Ascending aorta (tissue), 2 donors: ENCODE data around the gene REEP6. TPM values are rescaled to one million over a fixed set of nuclear protein-coding genes. Genes with fewer than 3 reads are reported as not detected.
"Not testable (repeated sequence)": the region's sequence is repeated elsewhere in the genome, so short reads cannot be mapped to it uniquely, and the experiment has no call there.

ENCODE experiments used
- DNase-seq, 2 donors: peaks; one replicate each; pipeline ENCODE4 v3.0.0-alpha.2; 2019; ENCODE audit warnings: low spot score in 2 of 2
- H3K27ac ChIP-seq, 2 donors: fragments of 200-600 bp; sonication (generic); one replicate each; pipeline ENCODE4 v1.5.1; 2016 to 2017; ENCODE audit warnings: mild to moderate bottlenecking in 1 of 2
- H3K27me3 ChIP-seq: fragments of 200-600 bp; sonication (generic); one replicate; pipeline ENCODE4 v1.5.1; 2017
- H3K36me3 ChIP-seq, 2 donors: fragments of 200-600 bp; sonication (generic); one replicate each; pipeline ENCODE4 v1.5.1; 2016
- H3K4me1 ChIP-seq, 2 donors: fragments of 200-600 bp; sonication (generic); one replicate each; pipeline ENCODE4 v1.5.1; 2016 to 2017; ENCODE audit warnings: mild to moderate bottlenecking in 1 of 2
- H3K4me3 ChIP-seq, 2 donors: fragments of 200-600 bp; sonication (generic); one replicate each; pipeline ENCODE4 v1.5.1; 2016 to 2017; ENCODE audit warnings: mild to moderate bottlenecking in 1 of 2
- H3K9me3 ChIP-seq, 2 donors: fragments of 200-600 bp; sonication (generic); one replicate each; pipeline ENCODE4 v1.5.1; 2016
- intact Hi-C: fragments of 100-400 bp; cut with DNase I; formaldehyde crosslinking; loops from one replicate; pipeline ENCODE4 v1.15.1; 2023
- total RNA-seq: library from RNA; depleted of rRNA; stranded (reverse); fragments of >200 nt; gene quantifications from one replicate; pipeline ENCODE4 v1.1.0, GENCODE V29; 2016
- TF ChIP-seq, protein P1 (sequence below), 3 experiments: fragments of 200-600 bp in 2 of 3; fragments of 450-650 bp in 1 of 3; sonication (generic) in 2 of 3; IDR thresholded peaks; one replicate each; pipeline ENCODE4 v1.5.1; 2016 to 2019; ENCODE audit warnings: antibody characterized with exemption in 3 of 3, mild to moderate bottlenecking in 1 of 3, moderate library complexity in 1 of 3

Gene REEP6
- total RNA-seq, 1 donor from 2014 or later: 3.2 TPM

DNA sequence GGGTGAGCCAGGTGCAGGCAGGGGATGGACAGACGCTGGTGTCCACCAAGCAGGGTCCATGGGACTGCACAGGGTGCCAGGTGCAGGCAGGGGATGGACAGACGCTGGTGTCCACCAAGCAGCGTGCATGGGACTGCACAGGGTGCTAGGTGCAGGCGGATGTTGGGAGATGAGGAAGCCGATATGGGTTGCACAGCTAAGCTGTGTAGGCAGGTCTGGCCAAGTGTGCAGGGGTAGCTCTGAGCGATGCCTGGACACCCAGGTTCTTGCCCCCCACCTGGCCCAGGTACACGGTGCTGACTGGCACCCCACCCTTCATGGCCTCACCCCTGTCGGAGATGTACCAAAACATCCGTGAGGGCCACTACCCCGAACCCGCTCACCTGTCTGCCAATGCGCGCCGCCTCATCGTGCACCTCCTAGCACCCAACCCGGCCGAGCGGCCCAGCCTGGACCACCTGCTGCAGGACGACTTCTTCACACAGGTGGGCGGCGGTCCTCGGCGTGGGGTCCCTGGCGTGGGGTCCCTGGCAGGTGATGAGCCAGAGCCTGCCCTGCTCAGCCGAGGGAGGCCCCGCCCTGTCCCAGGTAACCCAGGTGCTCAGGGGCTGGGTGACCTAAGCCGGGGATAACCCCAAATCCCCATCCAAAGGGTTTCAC is 36.8 kb downstream of the REEP6 start:
- TF ChIP-seq, protein P1, sequence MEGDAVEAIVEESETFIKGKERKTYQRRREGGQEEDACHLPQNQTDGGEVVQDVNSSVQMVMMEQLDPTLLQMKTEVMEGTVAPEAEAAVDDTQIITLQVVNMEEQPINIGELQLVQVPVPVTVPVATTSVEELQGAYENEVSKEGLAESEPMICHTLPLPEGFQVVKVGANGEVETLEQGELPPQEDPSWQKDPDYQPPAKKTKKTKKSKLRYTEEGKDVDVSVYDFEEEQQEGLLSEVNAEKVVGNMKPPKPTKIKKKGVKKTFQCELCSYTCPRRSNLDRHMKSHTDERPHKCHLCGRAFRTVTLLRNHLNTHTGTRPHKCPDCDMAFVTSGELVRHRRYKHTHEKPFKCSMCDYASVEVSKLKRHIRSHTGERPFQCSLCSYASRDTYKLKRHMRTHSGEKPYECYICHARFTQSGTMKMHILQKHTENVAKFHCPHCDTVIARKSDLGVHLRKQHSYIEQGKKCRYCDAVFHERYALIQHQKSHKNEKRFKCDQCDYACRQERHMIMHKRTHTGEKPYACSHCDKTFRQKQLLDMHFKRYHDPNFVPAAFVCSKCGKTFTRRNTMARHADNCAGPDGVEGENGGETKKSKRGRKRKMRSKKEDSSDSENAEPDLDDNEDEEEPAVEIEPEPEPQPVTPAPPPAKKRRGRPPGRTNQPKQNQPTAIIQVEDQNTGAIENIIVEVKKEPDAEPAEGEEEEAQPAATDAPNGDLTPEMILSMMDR (IDR thresholded peaks at IDR 0.05): no peak
- H3K27ac ChIP-seq: no peak overlapping the region
- intact Hi-C loops: no loop called here
- peaks cover 17% of the 10 kb centered on the region for H3K27me3 ChIP-seq
- H3K36me3 ChIP-seq: no peaks in the 10 kb centered on the region
- H3K9me3 ChIP-seq: no peaks in the 10 kb centered on the region
- no peak for DNase-seq
- H3K4me3 ChIP-seq: no peak overlapping the region
- H3K4me1 ChIP-seq: no peaks in the 10 kb centered on the region

DNA sequence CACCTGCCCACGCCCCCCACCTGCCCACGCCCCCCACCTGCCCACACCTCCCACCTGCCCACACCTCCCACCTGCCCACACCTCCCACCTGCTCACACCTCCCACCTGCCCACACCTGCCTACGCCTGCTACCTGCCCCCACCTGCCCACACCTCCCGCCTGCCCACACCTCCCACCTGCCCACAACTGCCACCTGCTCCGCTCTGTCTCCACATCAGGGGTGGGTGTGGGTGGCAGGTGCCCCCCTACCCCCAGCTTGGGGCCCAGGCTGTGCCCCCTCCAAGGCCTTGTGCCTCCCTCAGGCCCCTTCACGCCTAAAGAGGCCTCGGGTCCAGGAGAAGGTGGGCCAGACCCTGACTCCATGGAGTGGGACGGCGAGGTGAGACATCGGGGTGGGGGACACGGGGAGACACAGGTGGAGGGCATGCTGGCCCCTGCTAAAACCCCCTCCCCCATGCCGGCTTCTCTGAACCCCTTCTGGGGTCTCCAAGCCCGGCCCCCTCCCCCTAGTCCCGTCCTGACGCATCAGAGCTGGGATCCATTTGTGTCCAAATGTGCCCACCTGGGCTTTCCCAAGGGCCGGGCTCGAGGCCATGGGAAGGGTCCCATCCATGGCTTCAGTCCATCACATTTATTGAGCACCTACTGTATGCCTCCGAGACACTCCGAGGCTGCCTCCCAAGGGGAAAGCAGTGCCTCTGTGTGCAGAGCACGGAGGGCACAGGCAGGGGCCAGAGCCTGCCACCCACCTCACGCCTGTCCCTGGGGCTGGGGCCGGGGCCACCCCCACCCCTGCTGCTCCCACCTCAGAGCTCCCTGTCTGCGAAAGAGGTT is 37.8 kb downstream of the REEP6 start:
- intact Hi-C loops: no loop called here
- Histone ChIP-seq H3K9me3 (no peaks in the 10 kb centered on the region), H3K27ac (no peak overlapping the region), H3K4me3 (no peak overlapping the region), H3K4me1 (no peaks in the 10 kb centered on the region), H3K36me3 (no peaks in the 10 kb centered on the region), H3K27me3 (peaks cover 17% of the 10 kb centered on the region)
- TF ChIP-seq, protein P1 (IDR thresholded peaks at IDR 0.05): no peak
- no peak for DNase-seq

DNA sequence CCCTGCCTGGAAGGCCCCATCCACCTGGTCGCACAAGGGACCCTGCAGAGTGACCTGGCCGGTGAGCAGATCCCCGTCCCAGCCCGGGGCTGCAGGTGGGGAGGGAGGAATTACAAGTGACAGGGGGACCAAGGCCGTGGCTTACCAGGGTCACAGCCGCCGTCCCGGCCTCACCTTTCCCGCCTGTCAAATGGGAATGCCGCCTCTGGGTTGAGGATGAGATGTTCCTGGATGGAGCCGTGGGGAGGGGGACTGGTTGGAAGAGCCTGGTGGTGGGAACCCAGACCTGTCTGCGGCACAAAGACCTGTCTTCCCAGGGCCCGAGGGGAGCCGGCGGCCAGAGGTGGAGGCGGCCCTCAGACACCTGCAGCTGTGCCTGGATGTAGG is 38.4 kb downstream of the REEP6 start:
- TF ChIP-seq, protein P1 (IDR thresholded peaks at IDR 0.05): no peak
- Histone ChIP-seq H3K4me1 (no peaks in the 10 kb centered on the region), H3K4me3 (no peak overlapping the region), H3K9me3 (no peaks in the 10 kb centered on the region), H3K27ac (no peak overlapping the region), H3K27me3 (peaks cover 17% of the 10 kb centered on the region), H3K36me3 (no peaks in the 10 kb centered on the region)
- DNase-seq: no peak
- intact Hi-C loops: no loop called here

DNA sequence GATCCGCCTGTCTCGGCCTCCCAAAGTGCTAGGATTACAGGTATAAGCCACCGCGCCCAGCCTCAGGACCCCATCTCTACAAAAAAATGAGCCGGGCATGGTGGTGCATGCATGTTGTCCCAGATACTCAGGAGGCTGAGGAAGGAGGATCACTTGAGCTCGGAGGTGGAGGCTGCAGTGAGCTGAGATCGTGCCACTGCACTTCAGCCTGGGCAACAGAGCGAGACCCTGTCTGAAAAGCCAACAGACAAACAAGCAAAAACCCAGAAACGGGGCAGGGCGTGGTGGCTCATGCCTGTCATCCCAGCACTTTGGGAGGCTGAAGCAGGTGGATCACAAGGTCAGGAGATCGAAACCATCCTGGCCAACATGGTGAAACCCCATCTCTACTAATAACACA is 39.9 kb downstream of the REEP6 start:
- H3K4me3 ChIP-seq, H3K36me3 ChIP-seq, H3K27ac ChIP-seq, DNase-seq, H3K4me1 ChIP-seq, H3K9me3 ChIP-seq: not testable (repeated sequence)
- H3K27me3 ChIP-seq: peaks cover 10% of the 10 kb centered on the region
- intact Hi-C loops: loop anchor here (1.0 kb wide), 1 partner anchor 11 kb away; no protein-coding TSS in a partner anchor

DNA sequence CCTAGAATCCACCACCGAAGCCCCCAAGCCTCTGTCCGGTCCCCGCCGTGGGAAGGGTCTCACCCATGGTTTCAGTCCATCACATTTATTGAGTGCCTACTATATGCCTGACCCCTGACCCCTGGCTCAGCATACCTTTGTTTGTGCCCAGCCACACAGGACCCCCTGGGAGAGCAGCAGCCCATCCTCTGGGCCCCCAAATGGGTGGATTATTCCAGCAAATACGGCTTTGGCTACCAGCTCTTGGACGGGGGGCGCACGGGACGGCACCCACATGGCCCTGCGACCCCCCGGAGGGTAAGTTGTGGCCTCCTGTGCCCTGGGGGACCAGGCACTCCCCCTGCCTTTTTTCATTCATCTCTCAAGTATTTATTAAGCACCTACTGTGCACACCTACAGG is 40.6 kb downstream of the REEP6 start:
- DNase-seq: no peak
- Histone ChIP-seq H3K27ac (no peak overlapping the region), H3K9me3 (no peaks in the 10 kb centered on the region), H3K4me3 (no peak overlapping the region), H3K4me1 (no peaks in the 10 kb centered on the region), H3K27me3 (peaks cover 3% of the 10 kb centered on the region), H3K36me3 (no peaks in the 10 kb centered on the region)
- intact Hi-C loops: no loop called here
- TF ChIP-seq, protein P1 (IDR thresholded peaks at IDR 0.05): no peak

DNA sequence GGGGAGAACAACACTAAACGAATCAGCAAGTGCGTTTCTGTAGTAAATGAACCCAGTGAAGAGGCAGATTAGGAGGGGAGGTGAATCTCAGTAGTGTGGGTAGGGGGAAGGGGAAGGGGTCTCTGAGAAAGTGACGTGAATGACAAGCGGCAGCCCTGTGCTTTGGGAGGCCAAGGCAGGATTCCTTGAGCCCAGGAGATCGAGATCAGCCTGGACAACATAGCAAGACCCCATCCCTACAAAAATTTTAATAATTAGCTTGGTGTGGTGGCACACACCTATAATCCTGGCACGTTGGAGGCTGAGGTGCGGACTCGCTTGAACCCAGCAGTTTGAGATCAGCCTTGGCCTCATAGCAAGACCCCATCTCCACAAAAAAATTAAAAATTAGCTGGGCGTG is 41.0 kb downstream of the REEP6 start:
- Histone ChIP-seq H3K27me3 (peaks cover 3% of the 10 kb centered on the region), H3K4me3 (no peak overlapping the region), H3K9me3 (no peaks in the 10 kb centered on the region), H3K4me1 (no peaks in the 10 kb centered on the region), H3K36me3 (no peaks in the 10 kb centered on the region), H3K27ac (no peak overlapping the region)
- no peak for DNase-seq
- TF ChIP-seq, protein P1 (IDR thresholded peaks at IDR 0.05): no peak
- intact Hi-C loops: no loop called here
